ENCODE measurements around the gene CFL1.

DNA sequence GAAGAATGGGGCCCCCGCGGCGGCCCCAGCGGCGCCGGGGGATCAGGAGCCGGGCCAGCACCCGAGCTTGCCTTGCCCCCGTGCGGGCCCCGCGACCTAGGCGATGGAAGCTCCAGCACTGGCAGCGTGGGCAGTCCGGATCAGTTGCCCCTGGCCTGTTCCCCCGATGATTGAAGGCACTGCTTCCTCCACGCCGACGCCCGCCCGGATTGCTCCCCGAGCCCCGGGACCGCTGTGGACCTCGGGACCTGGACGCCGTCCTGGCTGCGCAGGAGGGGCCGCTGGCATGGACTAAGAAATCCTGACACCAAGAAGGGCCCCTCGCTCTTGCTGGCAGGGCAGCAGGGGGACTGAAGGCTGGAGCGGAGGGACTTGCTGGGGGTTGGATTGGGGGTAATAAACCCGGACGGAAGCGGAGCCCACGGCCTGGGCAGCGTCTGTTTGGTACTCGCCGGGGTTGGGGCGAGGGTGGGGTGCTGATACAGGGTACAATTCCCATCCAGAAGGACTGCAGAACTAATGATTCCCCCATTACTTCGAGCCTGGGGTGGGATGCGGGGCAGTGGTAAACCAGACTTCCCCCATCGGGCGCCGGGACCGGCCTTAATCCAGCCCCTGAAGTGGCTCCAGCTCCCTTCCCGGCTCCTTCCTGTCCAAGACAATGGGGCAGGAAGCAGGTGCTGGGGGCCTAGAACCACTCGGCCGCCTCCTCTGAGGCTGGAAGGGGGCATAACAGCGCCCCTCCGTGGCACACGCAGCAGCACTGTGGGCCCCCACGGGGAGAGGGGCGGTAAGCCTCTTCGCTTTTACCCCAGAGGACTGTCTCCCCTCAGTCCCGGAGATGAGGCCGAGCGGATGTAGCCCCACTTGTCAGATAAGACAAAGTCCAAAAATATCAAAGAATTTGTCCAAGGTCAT lies 33.5 kb upstream of the CFL1 start:
- TF ChIP-seq, protein P1, sequence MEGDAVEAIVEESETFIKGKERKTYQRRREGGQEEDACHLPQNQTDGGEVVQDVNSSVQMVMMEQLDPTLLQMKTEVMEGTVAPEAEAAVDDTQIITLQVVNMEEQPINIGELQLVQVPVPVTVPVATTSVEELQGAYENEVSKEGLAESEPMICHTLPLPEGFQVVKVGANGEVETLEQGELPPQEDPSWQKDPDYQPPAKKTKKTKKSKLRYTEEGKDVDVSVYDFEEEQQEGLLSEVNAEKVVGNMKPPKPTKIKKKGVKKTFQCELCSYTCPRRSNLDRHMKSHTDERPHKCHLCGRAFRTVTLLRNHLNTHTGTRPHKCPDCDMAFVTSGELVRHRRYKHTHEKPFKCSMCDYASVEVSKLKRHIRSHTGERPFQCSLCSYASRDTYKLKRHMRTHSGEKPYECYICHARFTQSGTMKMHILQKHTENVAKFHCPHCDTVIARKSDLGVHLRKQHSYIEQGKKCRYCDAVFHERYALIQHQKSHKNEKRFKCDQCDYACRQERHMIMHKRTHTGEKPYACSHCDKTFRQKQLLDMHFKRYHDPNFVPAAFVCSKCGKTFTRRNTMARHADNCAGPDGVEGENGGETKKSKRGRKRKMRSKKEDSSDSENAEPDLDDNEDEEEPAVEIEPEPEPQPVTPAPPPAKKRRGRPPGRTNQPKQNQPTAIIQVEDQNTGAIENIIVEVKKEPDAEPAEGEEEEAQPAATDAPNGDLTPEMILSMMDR (conservative IDR thresholded peaks at IDR 0.05 in 1 of 2, IDR thresholded peaks at IDR 0.05 in 1 of 2; ENCODE audit: low read depth in 1 of 2, low read length in 2 of 2), result peak; percentile 7 to 22
- no peak for TF ChIP-seq EZH2 (IDR thresholded peaks at IDR 0.05; ENCODE audit: low read length, missing control alignments)
